ENCODE data around the gene SLC3A2. TPM values are rescaled to one million over a fixed set of nuclear protein-coding genes. Genes with fewer than 3 reads are reported as not detected.

The SLC3A2 gene
- total and polyA plus RNA-seq, 4 donors = 34.3 to 59.5 (median 51.0) TPM

DNA sequence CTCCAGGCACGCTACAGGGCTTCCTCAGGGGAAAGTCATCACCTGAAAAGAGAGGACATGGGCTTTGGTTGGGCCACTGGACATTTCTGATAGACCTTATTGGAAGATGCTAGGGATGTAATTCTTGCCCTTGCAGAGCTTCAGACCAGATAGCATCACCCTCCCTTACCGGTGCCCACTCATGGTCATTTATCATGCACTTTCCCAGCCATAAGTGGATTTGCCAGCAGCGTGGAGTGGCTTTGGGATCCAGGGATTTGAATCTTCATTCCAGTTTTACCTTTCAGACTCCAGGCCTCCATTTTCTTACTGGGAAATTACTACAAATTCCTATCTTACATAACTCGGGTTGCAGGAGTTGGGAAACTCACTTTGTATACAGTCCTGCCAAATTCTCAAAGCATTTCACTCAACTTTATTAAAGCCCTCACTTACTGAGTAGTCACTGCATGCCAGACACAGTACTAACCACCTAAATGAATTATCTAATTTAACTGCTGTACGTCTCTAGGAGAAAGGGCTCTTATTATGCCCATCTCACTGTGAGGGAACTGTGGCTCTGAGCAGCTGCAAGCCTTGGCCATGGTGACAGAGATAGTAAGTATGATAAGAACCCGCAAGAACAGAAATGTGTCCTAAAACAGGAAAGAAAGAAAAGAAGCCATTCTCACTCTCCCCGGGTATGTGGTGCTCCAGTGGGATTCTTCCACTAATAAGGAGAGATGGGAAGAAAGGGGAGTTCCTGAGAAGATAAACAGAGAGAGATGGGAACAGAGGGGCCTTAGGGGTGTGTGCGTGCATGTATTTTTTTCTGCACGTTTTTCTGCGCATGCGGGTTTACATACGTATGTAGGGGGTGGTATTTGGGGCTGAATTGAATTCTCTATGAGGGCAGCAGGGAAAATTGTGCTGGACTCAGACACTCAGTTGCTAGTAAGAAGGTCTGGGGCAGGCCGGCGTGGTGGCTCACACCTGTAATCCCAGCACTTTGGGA, 30.7 kb downstream of the SLC3A2 start:
- Histone ChIP-seq H3K4me1 (ENCODE audit: control insufficient read depth in 4 of 4, insufficient read depth in 4 of 4, low read length in 3 of 4) (no peaks in the 10 kb centered on the region), H3K27me3 (ENCODE audit: control insufficient read depth in 4 of 4, insufficient read depth in 4 of 4, low read length in 3 of 4) (no peaks in the 10 kb centered on the region), H3K4me3 (ENCODE audit: low read depth in 1 of 3, low read length in 3 of 3) (no peak overlapping the region), H3K9me3 (ENCODE audit: control insufficient read depth in 4 of 4, low read length in 3 of 4) (no peaks in the 10 kb centered on the region), H3K36me3 (ENCODE audit: control insufficient read depth in 4 of 4, insufficient read depth in 3 of 4, low read depth in 1 of 4, low read length in 3 of 4) (no peaks in the 10 kb centered on the region), H3K9ac (ENCODE audit: low read depth in 1 of 2, low read length in 2 of 2) (no peak overlapping the region), H3K27ac (ENCODE audit: low read depth in 1 of 2, low read length in 2 of 2) (no peak overlapping the region)
- 83% methylated on average over 14 of the region's 14 CpGs for WGBS
- TF ChIP-seq SP1 (IDR thresholded peaks at IDR 0.05) = no peak
- TF ChIP-seq, protein P1, sequence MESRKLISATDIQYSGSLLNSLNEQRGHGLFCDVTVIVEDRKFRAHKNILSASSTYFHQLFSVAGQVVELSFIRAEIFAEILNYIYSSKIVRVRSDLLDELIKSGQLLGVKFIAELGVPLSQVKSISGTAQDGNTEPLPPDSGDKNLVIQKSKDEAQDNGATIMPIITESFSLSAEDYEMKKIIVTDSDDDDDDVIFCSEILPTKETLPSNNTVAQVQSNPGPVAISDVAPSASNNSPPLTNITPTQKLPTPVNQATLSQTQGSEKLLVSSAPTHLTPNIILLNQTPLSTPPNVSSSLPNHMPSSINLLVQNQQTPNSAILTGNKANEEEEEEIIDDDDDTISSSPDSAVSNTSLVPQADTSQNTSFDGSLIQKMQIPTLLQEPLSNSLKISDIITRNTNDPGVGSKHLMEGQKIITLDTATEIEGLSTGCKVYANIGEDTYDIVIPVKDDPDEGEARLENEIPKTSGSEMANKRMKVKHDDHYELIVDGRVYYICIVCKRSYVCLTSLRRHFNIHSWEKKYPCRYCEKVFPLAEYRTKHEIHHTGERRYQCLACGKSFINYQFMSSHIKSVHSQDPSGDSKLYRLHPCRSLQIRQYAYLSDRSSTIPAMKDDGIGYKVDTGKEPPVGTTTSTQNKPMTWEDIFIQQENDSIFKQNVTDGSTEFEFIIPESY (IDR thresholded peaks at IDR 0.05) = no peak
- TF ChIP-seq FOXA1 (IDR thresholded peaks at IDR 0.05) = no peak
- no peak for TF ChIP-seq TAF1 (conservative IDR thresholded peaks at IDR 0.05)
- TF ChIP-seq JUND (IDR thresholded peaks at IDR 0.05) = no peak
- no peak for TF ChIP-seq ATF3 (IDR thresholded peaks at IDR 0.05)
- no peak for TF ChIP-seq RAD21 (IDR thresholded peaks at IDR 0.05)
- no peak for TF ChIP-seq FOXA2 (IDR thresholded peaks at IDR 0.05)
- TF ChIP-seq EGR1 (IDR thresholded peaks at IDR 0.05; ENCODE audit: low read depth in 2 of 2) = no peak
- TF ChIP-seq, protein P2, sequence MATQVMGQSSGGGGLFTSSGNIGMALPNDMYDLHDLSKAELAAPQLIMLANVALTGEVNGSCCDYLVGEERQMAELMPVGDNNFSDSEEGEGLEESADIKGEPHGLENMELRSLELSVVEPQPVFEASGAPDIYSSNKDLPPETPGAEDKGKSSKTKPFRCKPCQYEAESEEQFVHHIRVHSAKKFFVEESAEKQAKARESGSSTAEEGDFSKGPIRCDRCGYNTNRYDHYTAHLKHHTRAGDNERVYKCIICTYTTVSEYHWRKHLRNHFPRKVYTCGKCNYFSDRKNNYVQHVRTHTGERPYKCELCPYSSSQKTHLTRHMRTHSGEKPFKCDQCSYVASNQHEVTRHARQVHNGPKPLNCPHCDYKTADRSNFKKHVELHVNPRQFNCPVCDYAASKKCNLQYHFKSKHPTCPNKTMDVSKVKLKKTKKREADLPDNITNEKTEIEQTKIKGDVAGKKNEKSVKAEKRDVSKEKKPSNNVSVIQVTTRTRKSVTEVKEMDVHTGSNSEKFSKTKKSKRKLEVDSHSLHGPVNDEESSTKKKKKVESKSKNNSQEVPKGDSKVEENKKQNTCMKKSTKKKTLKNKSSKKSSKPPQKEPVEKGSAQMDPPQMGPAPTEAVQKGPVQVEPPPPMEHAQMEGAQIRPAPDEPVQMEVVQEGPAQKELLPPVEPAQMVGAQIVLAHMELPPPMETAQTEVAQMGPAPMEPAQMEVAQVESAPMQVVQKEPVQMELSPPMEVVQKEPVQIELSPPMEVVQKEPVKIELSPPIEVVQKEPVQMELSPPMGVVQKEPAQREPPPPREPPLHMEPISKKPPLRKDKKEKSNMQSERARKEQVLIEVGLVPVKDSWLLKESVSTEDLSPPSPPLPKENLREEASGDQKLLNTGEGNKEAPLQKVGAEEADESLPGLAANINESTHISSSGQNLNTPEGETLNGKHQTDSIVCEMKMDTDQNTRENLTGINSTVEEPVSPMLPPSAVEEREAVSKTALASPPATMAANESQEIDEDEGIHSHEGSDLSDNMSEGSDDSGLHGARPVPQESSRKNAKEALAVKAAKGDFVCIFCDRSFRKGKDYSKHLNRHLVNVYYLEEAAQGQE (IDR thresholded peaks at IDR 0.05) = no peak
- no peak for TF ChIP-seq CTCF (IDR thresholded peaks at IDR 0.05; ENCODE audit: low read depth, low read length, missing input control)
- no peak for TF ChIP-seq HNF4A (conservative IDR thresholded peaks at IDR 0.05)
- TF ChIP-seq NR2F2 (IDR thresholded peaks at IDR 0.05) = no peak
- TF ChIP-seq, protein P3, sequence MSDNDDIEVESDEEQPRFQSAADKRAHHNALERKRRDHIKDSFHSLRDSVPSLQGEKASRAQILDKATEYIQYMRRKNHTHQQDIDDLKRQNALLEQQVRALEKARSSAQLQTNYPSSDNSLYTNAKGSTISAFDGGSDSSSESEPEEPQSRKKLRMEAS (IDR thresholded peaks at IDR 0.05) = no peak
- TF ChIP-seq GABPA (IDR thresholded peaks at IDR 0.05 in 1 of 2, conservative IDR thresholded peaks at IDR 0.05 in 1 of 2) = no peak
- TF ChIP-seq RXRA (IDR thresholded peaks at IDR 0.05) = no peak
- TF ChIP-seq HNF4G (IDR thresholded peaks at IDR 0.05) = no peak
- TF ChIP-seq YY1 (IDR thresholded peaks at IDR 0.05) = no peak
- no peak for DNase-seq (ENCODE audit: low spot score)
